ENCODE measurements around the gene VAV1. TPM values are rescaled to one million over a fixed set of nuclear protein-coding genes. Genes with fewer than 3 reads are reported as not detected.

The VAV1 gene
- total and polyA plus RNA-seq, 9 of the 15 experiments (the other 6 are each of a cell fraction or from before 2014, with no cell fraction given) = 0.46 to 20.1 (median 11.1) TPM

DNA sequence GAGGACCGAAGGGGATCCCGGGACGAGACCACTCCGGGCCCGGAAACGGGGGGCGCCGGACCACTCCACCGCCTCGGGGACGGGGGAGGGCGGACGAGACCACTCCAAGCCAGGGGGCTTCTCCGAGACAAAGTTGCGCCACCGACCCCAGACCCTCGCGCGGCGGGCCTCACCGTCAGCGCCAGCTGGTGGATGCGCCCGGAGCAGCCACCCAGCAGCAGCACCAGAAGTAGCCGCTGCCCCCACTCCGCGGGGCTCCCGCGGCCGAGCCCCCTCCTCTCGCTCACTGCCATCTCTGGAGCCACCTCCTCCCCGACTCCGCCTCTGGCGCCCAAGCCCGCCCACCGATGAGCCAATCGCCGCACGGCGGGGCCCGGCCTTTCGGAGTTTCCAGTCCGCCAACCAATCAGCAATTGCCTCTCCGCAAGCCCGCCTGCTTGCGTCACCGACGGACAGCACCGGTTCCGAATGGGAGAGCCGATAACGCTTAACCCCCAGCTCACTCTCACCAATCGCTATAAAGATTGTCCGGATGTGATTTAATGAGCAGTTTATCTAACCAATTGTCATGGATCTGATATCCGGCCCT, 35.1 kb upstream of the VAV1 start, which contains the start of gene GPR108 (continued):
- TF ChIP-seq, protein P1, sequence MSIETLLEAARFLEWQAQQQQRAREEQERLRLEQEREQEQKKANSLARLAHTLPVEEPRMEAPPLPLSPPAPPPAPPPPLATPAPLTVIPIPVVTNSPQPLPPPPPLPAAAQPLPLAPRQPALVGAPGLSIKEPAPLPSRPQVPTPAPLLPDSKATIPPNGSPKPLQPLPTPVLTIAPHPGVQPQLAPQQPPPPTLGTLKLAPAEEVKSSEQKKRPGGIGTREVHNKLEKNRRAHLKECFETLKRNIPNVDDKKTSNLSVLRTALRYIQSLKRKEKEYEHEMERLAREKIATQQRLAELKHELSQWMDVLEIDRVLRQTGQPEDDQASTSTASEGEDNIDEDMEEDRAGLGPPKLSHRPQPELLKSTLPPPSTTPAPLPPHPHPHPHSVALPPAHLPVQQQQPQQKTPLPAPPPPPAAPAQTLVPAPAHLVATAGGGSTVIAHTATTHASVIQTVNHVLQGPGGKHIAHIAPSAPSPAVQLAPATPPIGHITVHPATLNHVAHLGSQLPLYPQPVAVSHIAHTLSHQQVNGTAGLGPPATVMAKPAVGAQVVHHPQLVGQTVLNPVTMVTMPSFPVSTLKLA (conservative IDR thresholded peaks at IDR 0.05) = peak in 1 of 2 experiments; percentile 22; a peak in 2 of 4 replicates
- no peak for TF ChIP-seq SNIP1 (IDR thresholded peaks at IDR 0.05; ENCODE audit: low read depth)
- TF ChIP-seq SMC3 (conservative IDR thresholded peaks at IDR 0.05; ENCODE audit: insufficient read depth, low read depth, low read length) = no peak
- TF ChIP-seq, protein P2, sequence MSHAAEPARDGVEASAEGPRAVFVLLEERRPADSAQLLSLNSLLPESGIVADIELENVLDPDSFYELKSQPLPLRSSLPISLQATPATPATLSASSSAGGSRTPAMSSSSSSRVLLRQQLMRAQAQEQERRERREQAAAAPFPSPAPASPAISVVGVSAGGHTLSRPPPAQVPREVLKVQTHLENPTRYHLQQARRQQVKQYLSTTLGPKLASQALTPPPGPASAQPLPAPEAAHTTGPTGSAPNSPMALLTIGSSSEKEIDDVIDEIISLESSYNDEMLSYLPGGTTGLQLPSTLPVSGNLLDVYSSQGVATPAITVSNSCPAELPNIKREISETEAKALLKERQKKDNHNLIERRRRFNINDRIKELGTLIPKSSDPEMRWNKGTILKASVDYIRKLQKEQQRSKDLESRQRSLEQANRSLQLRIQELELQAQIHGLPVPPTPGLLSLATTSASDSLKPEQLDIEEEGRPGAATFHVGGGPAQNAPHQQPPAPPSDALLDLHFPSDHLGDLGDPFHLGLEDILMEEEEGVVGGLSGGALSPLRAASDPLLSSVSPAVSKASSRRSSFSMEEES (CRISPR knock-in tag; IDR thresholded peaks at IDR 0.05) = no peak
- TF ChIP-seq, protein P3, sequence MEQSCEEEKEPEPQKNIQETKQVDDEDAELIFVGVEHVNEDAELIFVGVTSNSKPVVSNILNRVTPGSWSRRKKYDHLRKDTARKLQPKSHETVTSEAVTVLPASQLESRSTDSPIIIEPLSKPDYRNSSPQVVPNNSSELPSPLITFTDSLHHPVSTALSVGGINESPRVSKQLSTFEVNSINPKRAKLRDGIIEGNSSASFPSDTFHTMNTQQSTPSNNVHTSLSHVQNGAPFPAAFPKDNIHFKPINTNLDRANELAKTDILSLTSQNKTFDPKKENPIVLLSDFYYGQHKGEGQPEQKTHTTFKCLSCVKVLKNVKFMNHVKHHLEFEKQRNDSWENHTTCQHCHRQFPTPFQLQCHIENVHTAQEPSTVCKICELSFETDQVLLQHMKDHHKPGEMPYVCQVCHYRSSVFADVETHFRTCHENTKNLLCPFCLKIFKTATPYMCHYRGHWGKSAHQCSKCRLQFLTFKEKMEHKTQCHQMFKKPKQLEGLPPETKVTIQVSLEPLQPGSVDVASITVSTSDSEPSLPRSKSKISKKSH (CRISPR knock-in tag; IDR thresholded peaks at IDR 0.05) = no peak
- TF ChIP-seq NONO (IDR thresholded peaks at IDR 0.05; ENCODE audit: low read depth in 2 of 2, low read length in 1 of 2) = peak in 1 of 2 experiments; percentile 100; a peak in 2 of 4 replicates
- TF ChIP-seq ZNF24 (IDR thresholded peaks at IDR 0.05) = no peak
- no peak for TF ChIP-seq HDAC8 (tag; IDR thresholded peaks at IDR 0.05)
- TF ChIP-seq ZNF184 (CRISPR knock-in tag; IDR thresholded peaks at IDR 0.05) = no peak
- peak; percentile 62; the same call in 1 of the 2 replicates for TF ChIP-seq CXXC5 (CRISPR knock-in tag; IDR thresholded peaks at IDR 0.05)
- no peak for TF ChIP-seq PTRF (tag; IDR thresholded peaks at IDR 0.05)
- TF ChIP-seq FOS (IDR thresholded peaks at IDR 0.05; ENCODE audit: extremely low read depth, insufficient read length) = peak; percentile 100
- TF ChIP-seq ZNF583 (CRISPR knock-in tag; IDR thresholded peaks at IDR 0.05) = no peak
- peak; percentile 99 to 100 for TF ChIP-seq MAZ (CRISPR knock-in tag; conservative IDR thresholded peaks at IDR 0.05 in 1 of 2, IDR thresholded peaks at IDR 0.05 in 1 of 2)
- peak; percentile 92 for TF ChIP-seq RBM22 (IDR thresholded peaks at IDR 0.05; ENCODE audit: low read depth, low read length, poor library complexity, severe bottlenecking)
- no peak for TF ChIP-seq SMARCC2 (IDR thresholded peaks at IDR 0.05; ENCODE audit: low read depth)
- no peak for TF ChIP-seq ZNF668 (CRISPR knock-in tag; IDR thresholded peaks at IDR 0.05)
- TF ChIP-seq, protein P4, sequence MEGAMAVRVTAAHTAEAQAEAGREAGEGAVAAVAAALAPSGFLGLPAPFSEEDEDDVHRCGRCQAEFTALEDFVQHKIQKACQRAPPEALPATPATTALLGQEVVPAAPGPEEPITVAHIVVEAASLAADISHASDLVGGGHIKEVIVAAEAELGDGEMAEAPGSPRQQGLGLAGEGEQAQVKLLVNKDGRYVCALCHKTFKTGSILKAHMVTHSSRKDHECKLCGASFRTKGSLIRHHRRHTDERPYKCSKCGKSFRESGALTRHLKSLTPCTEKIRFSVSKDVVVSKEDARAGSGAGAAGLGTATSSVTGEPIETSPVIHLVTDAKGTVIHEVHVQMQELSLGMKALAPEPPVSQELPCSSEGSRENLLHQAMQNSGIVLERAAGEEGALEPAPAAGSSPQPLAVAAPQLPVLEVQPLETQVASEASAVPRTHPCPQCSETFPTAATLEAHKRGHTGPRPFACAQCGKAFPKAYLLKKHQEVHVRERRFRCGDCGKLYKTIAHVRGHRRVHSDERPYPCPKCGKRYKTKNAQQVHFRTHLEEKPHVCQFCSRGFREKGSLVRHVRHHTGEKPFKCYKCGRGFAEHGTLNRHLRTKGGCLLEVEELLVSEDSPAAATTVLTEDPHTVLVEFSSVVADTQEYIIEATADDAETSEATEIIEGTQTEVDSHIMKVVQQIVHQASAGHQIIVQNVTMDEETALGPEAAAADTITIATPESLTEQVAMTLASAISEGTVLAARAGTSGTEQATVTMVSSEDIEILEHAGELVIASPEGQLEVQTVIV (CRISPR knock-in tag; IDR thresholded peaks at IDR 0.05; ENCODE audit: borderline replicate concordance) = no peak
- TF ChIP-seq U2AF2 (optimal IDR thresholded peaks at IDR 0.05; ENCODE audit: low read depth, low read length) = no peak
- no peak for TF ChIP-seq ZNF12 (CRISPR knock-in tag; IDR thresholded peaks at IDR 0.05)
- TF ChIP-seq PHTF2 (CRISPR knock-in tag; IDR thresholded peaks at IDR 0.05) = no peak
- no peak for TF ChIP-seq BCOR (IDR thresholded peaks at IDR 0.05)
- TF ChIP-seq HCFC1 (IDR thresholded peaks at IDR 0.05; ENCODE audit: low read depth, low read length) = peak; percentile 67
- TF ChIP-seq ZC3H8 (IDR thresholded peaks at IDR 0.05) = no peak

Data from K562 (cell line).